A549 (cell line): ENCODE results near the gene AURKB. TPM values are rescaled to one million over a fixed set of nuclear protein-coding genes. Genes with fewer than 3 reads are reported as not detected.

Experiments
- ATAC-seq, 2 experiments: fragments of 200-7000 bp in 1 of 2; fragments of >200 bp in 1 of 2; cut with Nextera tagmentation in 1 of 2; cut with Tn5 transposase in 1 of 2; 3 replicates each; pipeline versions ENCODE4 v1.8.0 to v1.9.1; 2018 to 2020; ENCODE audit warnings: mild to moderate bottlenecking in 1 of 2, moderate library complexity in 1 of 2
- CTCF ChIA-PET: fragments of 300-600 bp; sonication (Branson Sonifier 250); formaldehyde crosslinking; extraction: SDS; loops from one replicate; lab custom pipeline; 2021; ENCODE audit warnings: antibody characterized with exemption, inconsistent platforms; lab: Yijun Ruan, JAX
- POLR2A ChIA-PET: fragments of 350-600 bp; formaldehyde crosslinking; extraction: SDS; loops from one replicate; lab custom pipeline; 2021; ENCODE audit warnings: antibody characterized with exemption, inconsistent platforms; lab: Yijun Ruan, JAX
- DNase-seq, 2 experiments: peaks; one replicate each; pipeline versions ENCODE4 v3.0.0 to v3.0.0-alpha.2; 2011 to 2016; ENCODE audit warnings: low read depth in 1 of 2, low spot score in 1 of 2
- FAIRE-seq: peaks from 2 replicates; lab custom pipeline; 2011; peaks lifted over from hg19 to GRCh38; lab: Jason Lieb, UNC
- H3K27ac ChIP-seq, 2 experiments: fragments of >200 bp; sonication (Bioruptor Twin); formaldehyde crosslinking; 3 replicates each; pipeline ENCODE4 v1.5.1; 2016 to 2017
- H3K4me1 ChIP-seq: fragments of >200 bp; sonication (Bioruptor Twin); formaldehyde crosslinking; 3 replicates; pipeline ENCODE4 v1.6.1; 2016
- H3K4me2 ChIP-seq: fragments of >200 bp; sonication (Bioruptor Twin); formaldehyde crosslinking; 3 replicates; pipeline ENCODE4 v1.6.1; 2016
- H3K4me3 ChIP-seq: fragments of >200 bp; sonication (Bioruptor Twin); formaldehyde crosslinking; 3 replicates; pipeline ENCODE4 v1.5.1; 2016
- H3K9me3 ChIP-seq: fragments of >200 bp; sonication (Bioruptor Twin); formaldehyde crosslinking; 3 replicates; pipeline ENCODE4 v1.6.1; 2016
- BHLHE40 ChIP-seq: IDR thresholded peaks from 2 replicates; pipeline ENCODE4 v1.6.1; 2012; ENCODE audit warnings: low read depth, low read length, inconsistent platforms
- CEBPB ChIP-seq, 2 experiments: fragments of >200 bp in 1 of 2; sonication (Bioruptor Twin) in 1 of 2; formaldehyde crosslinking in 1 of 2; IDR thresholded peaks; 2 replicates each; pipeline ENCODE4 v1.6.1; 2012 to 2016
- CHD2 ChIP-seq: fragments of 150-350 bp; IDR thresholded peaks from 2 replicates; pipeline ENCODE4 v1.6.1; 2014; ENCODE audit warnings: low read length; ENCODE audit not compliant: partially characterized antibody
- EHF ChIP-seq: fragments of 250-450 bp; sonication (Bioruptor Pico); IDR thresholded peaks from 2 replicates; pipeline ENCODE4 v1.5.0; 2020; ENCODE audit warnings: mild to moderate bottlenecking
- FOSB ChIP-seq: fragments of 250-450 bp; sonication (Bioruptor Pico); IDR thresholded peaks from 2 replicates; pipeline ENCODE4 v1.5.0; 2020; ENCODE audit warnings: mild to moderate bottlenecking, moderate library complexity
- FOSL2 ChIP-seq, 2 experiments: fragments of 450-650 bp in 1 of 2; fragments of >200 bp in 1 of 2; sonication (Bioruptor Twin) in 1 of 2; formaldehyde crosslinking; IDR thresholded peaks; 2 replicates each; pipeline versions ENCODE4 v1.5.0 to v1.6.1; 2016 to 2020; ENCODE audit warnings: mild to moderate bottlenecking in 1 of 2, moderate library complexity in 1 of 2
- FOXS1 ChIP-seq: fragments of 250-450 bp; sonication (Bioruptor Pico); IDR thresholded peaks from 2 replicates; pipeline ENCODE4 v1.5.0; 2020; ENCODE audit warnings: mild to moderate bottlenecking, moderate library complexity
- HDAC2 ChIP-seq: fragments of 200-600 bp; sonication (generic); IDR thresholded peaks from 2 replicates; pipeline ENCODE4 v1.6.1; 2016
- HEYL ChIP-seq: fragments of 250-450 bp; sonication (Bioruptor Pico); IDR thresholded peaks from 2 replicates; pipeline ENCODE4 v1.8.0; 2021; ENCODE audit warnings: mild to moderate bottlenecking, moderate library complexity
- HOXA7 ChIP-seq: fragments of 250-450 bp; sonication (Bioruptor Pico); IDR thresholded peaks from 2 replicates; pipeline ENCODE4 v1.5.0; 2020; ENCODE audit warnings: mild to moderate bottlenecking, moderate library complexity
- HOXB5 ChIP-seq: fragments of 250-450 bp; sonication (Bioruptor Pico); IDR thresholded peaks from 2 replicates; pipeline ENCODE4 v1.5.0; 2020; ENCODE audit warnings: mild to moderate bottlenecking, moderate library complexity
- JUNB ChIP-seq: fragments of >200 bp; sonication (Bioruptor Twin); formaldehyde crosslinking; IDR thresholded peaks from 2 replicates; pipeline ENCODE4 v1.6.1; 2016
- KDM1A ChIP-seq: fragments of 200-600 bp; sonication (generic); IDR thresholded peaks from 2 replicates; pipeline ENCODE4 v1.6.1; 2016; ENCODE audit warnings: low read depth, mild to moderate bottlenecking
- KDM5A ChIP-seq: fragments of 200-600 bp; sonication (generic); IDR thresholded peaks from 2 replicates; pipeline ENCODE4 v1.6.1; 2016; ENCODE audit warnings: antibody characterized with exemption, mild to moderate bottlenecking
- MAZ ChIP-seq: fragments of 150-350 bp; IDR thresholded peaks from 2 replicates; pipeline ENCODE4 v1.6.1; 2014; ENCODE audit warnings: antibody characterized with exemption, low read depth, low read length, borderline replicate concordance
- NFE2L2 ChIP-seq: fragments of 150-350 bp; conservative IDR thresholded peaks from 2 replicates; pipeline ENCODE4 v1.6.1; 2014; ENCODE audit warnings: low read length
- RAD21 ChIP-seq, 2 experiments: fragments of >200 bp in 1 of 2; sonication (Bioruptor Twin) in 1 of 2; formaldehyde crosslinking in 1 of 2; IDR thresholded peaks in 1 of 2; conservative IDR thresholded peaks in 1 of 2; 2 replicates in 1 of 2; 3 replicates in 1 of 2; pipeline ENCODE4 v1.6.1; 2012 to 2018; ENCODE audit warnings: inconsistent platforms in 1 of 2
- RARB ChIP-seq: fragments of 250-450 bp; sonication (Bioruptor Pico); IDR thresholded peaks from 2 replicates; pipeline ENCODE4 v1.8.0; 2021; ENCODE audit warnings: mild to moderate bottlenecking, moderate library complexity
- RCOR1 ChIP-seq: fragments of 150-350 bp; IDR thresholded peaks from 2 replicates; pipeline ENCODE4 v1.6.1; 2014; ENCODE audit warnings: antibody characterized with exemption, low read length, low read depth
- RFX5 ChIP-seq: fragments of 450-650 bp; IDR thresholded peaks from 2 replicates; pipeline ENCODE4 v1.7.1; 2014; ENCODE audit warnings: antibody characterized with exemption, mild to moderate bottlenecking, moderate library complexity
- TFCP2L1 ChIP-seq: fragments of 250-450 bp; sonication (Bioruptor Pico); IDR thresholded peaks from 2 replicates; pipeline ENCODE4 v1.5.0; 2021; ENCODE audit warnings: mild to moderate bottlenecking
- TP53 ChIP-seq: fragments of 250-450 bp; sonication (Bioruptor Pico); IDR thresholded peaks from 2 replicates; pipeline ENCODE4 v1.5.0; 2021; ENCODE audit warnings: mild to moderate bottlenecking, moderate library complexity
- ZNF302 ChIP-seq: fragments of 250-450 bp; sonication (Bioruptor Pico); IDR thresholded peaks from 2 replicates; pipeline ENCODE4 v1.9.0; 2021; ENCODE audit warnings: inconsistent platforms, mild to moderate bottlenecking, moderate library complexity
- ZSCAN20 ChIP-seq: fragments of 250-450 bp; sonication (Bioruptor Pico); IDR thresholded peaks from 2 replicates; pipeline ENCODE4 v1.8.0; 2022; ENCODE audit warnings: mild to moderate bottlenecking, moderate library complexity
- WGBS: methylation state at CpG from one replicate; pipeline ENCODE4 v1.1.6; 2017; ENCODE audit errors: missing lambda C conversion rate; 5-methylcytosine and 5-hydroxymethylcytosine counted together
- polyA plus RNA-seq, 4 experiments: library from polyadenylated mRNA; depleted of rRNA in 3 of 4; stranded (reverse); fragments of >200 nt; fragmentation: RNase III in 1 of 4; extraction: RNeasy Plus Mini Kit Qiagen cat#74134 plus additional on column Dnase treatment in 1 of 4; gene quantifications; 2 replicates in 3 of 4; 3 replicates in 1 of 4; pipeline ENCODE4 v1.2.3, GENCODE V29; 2011 to 2017
- TF ChIP-seq, protein P1 (sequence below): fragments of 450-650 bp; IDR thresholded peaks from 2 replicates; pipeline ENCODE4 v1.6.1; 2014; ENCODE audit warnings: antibody characterized with exemption
- TF ChIP-seq, protein P2 (sequence below): IDR thresholded peaks from 2 replicates; pipeline ENCODE4 v1.6.1; 2012
- TF ChIP-seq, protein P3 (sequence below): IDR thresholded peaks from 2 replicates; pipeline ENCODE4 v1.6.1; 2012
- TF ChIP-seq, protein P4 (sequence below): fragments of >200 bp; sonication (Bioruptor Twin); formaldehyde crosslinking; IDR thresholded peaks from 3 replicates; pipeline ENCODE4 v1.5.1; 2016
- TF ChIP-seq, protein P5 (sequence below): fragments of 150-350 bp; IDR thresholded peaks from 2 replicates; pipeline ENCODE4 v1.6.1; 2014; ENCODE audit warnings: low read depth, mild to moderate bottlenecking, low read length
- TF ChIP-seq, protein P6 (sequence below): IDR thresholded peaks from 2 replicates; pipeline ENCODE4 v1.6.1; 2012; ENCODE audit warnings: low read depth, borderline replicate concordance

Gene AURKB
- polyA plus RNA-seq, 2 of the 4 experiments (the other 2 are of a cell fraction) = 51.0 to 130 TPM

DNA sequence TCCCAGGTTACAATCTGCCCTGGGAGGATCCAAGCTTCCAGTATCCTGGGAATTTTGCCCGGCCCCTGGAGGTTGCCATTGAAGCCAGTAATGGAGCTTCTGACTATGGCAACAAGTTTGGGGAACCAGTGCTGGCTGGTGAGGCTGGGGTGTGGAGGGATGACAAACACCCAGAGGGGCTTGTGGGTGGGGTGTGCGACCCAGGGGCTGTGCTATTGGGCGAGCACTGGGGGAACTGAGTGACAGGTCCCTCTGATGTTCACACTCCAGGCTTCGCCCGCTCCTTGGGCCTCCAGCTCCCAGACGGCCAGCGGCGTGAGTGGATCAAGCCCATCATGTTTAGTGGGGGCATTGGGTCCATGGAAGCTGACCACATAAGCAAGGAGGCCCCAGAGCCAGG lies 47.4 kb upstream of the AURKB start:
- ATAC-seq = no peak
- H3K4me2 ChIP-seq = no peak overlapping the region
- DNase-seq = no peak
- no peak for FAIRE-seq
- TF ChIP-seq RAD21 (conservative IDR thresholded peaks at IDR 0.05 in 1 of 2, IDR thresholded peaks at IDR 0.05 in 1 of 2) (no peak), CHD2 (no peak), HOXA7 (no peak), KDM1A (no peak), ZSCAN20 (CRISPR knock-in tag) (no peak), FOSB (CRISPR knock-in tag) (no peak), KDM5A (no peak), FOSL2 (IDR thresholded peaks at IDR 0.05) (no peak), FOSL2 (CRISPR knock-in tag; IDR thresholded peaks at IDR 0.05) (no peak), BHLHE40 (no peak), TFCP2L1 (no peak), RCOR1 (no peak), TP53 (CRISPR knock-in tag) (no peak), MAZ (no peak), HDAC2 (no peak), RFX5 (no peak), ZNF302 (no peak)
- TF ChIP-seq, protein P1, sequence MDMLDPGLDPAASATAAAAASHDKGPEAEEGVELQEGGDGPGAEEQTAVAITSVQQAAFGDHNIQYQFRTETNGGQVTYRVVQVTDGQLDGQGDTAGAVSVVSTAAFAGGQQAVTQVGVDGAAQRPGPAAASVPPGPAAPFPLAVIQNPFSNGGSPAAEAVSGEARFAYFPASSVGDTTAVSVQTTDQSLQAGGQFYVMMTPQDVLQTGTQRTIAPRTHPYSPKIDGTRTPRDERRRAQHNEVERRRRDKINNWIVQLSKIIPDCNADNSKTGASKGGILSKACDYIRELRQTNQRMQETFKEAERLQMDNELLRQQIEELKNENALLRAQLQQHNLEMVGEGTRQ = no peak
- TF ChIP-seq, protein P2, sequence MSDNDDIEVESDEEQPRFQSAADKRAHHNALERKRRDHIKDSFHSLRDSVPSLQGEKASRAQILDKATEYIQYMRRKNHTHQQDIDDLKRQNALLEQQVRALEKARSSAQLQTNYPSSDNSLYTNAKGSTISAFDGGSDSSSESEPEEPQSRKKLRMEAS = no peak
- TF ChIP-seq, protein P3, sequence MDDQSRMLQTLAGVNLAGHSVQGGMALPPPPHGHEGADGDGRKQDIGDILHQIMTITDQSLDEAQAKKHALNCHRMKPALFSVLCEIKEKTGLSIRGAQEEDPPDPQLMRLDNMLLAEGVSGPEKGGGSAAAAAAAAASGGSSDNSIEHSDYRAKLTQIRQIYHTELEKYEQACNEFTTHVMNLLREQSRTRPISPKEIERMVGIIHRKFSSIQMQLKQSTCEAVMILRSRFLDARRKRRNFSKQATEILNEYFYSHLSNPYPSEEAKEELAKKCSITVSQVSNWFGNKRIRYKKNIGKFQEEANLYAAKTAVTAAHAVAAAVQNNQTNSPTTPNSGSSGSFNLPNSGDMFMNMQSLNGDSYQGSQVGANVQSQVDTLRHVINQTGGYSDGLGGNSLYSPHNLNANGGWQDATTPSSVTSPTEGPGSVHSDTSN = no peak
- TF ChIP-seq, protein P4, sequence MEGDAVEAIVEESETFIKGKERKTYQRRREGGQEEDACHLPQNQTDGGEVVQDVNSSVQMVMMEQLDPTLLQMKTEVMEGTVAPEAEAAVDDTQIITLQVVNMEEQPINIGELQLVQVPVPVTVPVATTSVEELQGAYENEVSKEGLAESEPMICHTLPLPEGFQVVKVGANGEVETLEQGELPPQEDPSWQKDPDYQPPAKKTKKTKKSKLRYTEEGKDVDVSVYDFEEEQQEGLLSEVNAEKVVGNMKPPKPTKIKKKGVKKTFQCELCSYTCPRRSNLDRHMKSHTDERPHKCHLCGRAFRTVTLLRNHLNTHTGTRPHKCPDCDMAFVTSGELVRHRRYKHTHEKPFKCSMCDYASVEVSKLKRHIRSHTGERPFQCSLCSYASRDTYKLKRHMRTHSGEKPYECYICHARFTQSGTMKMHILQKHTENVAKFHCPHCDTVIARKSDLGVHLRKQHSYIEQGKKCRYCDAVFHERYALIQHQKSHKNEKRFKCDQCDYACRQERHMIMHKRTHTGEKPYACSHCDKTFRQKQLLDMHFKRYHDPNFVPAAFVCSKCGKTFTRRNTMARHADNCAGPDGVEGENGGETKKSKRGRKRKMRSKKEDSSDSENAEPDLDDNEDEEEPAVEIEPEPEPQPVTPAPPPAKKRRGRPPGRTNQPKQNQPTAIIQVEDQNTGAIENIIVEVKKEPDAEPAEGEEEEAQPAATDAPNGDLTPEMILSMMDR = no peak
- no peaks in the 10 kb centered on the region for H3K4me1 ChIP-seq
- no peaks in the 10 kb centered on the region for H3K9me3 ChIP-seq
- no peak overlapping the region for H3K27ac ChIP-seq
- POLR2A ChIA-PET = no interaction called here
- H3K4me3 ChIP-seq = no peak overlapping the region
- 91% methylated on average over 8 of the region's 8 CpGs for WGBS
- CTCF ChIA-PET = interaction anchor here (0.8 to 1.0 kb wide), 4 partner anchors 8 to 23 kb away, joined by 3 to 7 read pairs (median 4); partner anchors contain the start of gene PFAS

DNA sequence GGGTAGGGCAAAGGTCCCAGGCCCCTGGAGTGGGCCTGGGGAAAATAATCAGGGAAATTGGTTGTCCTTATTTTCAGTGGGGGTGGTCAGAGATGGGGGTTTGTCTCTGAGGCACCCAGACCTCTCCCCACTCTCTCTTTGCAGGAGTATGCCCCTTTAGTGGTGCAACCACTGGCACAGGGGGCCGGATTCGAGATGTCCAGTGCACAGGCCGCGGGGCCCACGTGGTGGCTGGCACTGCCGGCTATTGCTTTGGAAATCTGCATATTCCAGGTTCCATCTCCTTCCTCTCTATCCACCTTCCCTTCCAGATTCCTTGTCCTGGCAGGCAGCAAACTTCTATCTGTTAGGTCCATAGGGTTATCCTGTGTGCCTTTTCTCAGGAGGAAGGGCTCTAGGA lies 46.3 kb upstream of the AURKB start:
- Histone ChIP-seq H3K27ac (no peak overlapping the region), H3K4me2 (no peak overlapping the region), H3K4me1 (no peaks in the 10 kb centered on the region), H3K9me3 (no peaks in the 10 kb centered on the region), H3K4me3 (no peak overlapping the region)
- TF ChIP-seq, protein P5, sequence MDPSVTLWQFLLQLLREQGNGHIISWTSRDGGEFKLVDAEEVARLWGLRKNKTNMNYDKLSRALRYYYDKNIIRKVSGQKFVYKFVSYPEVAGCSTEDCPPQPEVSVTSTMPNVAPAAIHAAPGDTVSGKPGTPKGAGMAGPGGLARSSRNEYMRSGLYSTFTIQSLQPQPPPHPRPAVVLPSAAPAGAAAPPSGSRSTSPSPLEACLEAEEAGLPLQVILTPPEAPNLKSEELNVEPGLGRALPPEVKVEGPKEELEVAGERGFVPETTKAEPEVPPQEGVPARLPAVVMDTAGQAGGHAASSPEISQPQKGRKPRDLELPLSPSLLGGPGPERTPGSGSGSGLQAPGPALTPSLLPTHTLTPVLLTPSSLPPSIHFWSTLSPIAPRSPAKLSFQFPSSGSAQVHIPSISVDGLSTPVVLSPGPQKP = no peak
- no peak for TF ChIP-seq HEYL (CRISPR knock-in tag)
- TF ChIP-seq, protein P3 = no peak
- TF ChIP-seq EHF = no peak
- TF ChIP-seq CEBPB (IDR thresholded peaks at IDR 0.05) = no peak
- TF ChIP-seq TP53 (CRISPR knock-in tag) = no peak
- no peak for TF ChIP-seq FOXS1 (CRISPR knock-in tag)
- no peak for TF ChIP-seq HOXB5 (CRISPR knock-in tag)
- TF ChIP-seq RARB (CRISPR knock-in tag) = no peak
- no peak for TF ChIP-seq NFE2L2
- no peak for TF ChIP-seq FOSB (CRISPR knock-in tag)
- TF ChIP-seq JUNB = no peak
- TF ChIP-seq HOXA7 = no peak
- TF ChIP-seq BHLHE40 = no peak
- TF ChIP-seq, protein P6, sequence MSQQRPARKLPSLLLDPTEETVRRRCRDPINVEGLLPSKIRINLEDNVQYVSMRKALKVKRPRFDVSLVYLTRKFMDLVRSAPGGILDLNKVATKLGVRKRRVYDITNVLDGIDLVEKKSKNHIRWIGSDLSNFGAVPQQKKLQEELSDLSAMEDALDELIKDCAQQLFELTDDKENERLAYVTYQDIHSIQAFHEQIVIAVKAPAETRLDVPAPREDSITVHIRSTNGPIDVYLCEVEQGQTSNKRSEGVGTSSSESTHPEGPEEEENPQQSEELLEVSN = no peak
- DNase-seq = no peak
- WGBS = 94% methylated on average over 6 of the region's 6 CpGs
- no peak for ATAC-seq
- ChIA-PET POLR2A (no interaction called here), CTCF (interaction anchor here (0.6 to 2.9 kb wide), 4 partner anchors 14 to 104 kb away, joined by 3 to 14 read pairs (median 4); no protein-coding TSS in a partner anchor)
- no peak for FAIRE-seq
